8988T (cell line): ENCODE measurements around the gene WFIKKN1.

ENCODE experiments used
- DNase-seq: peaks from one replicate; pipeline ENCODE4 v3.0.0; 2011

The WFIKKN1 gene

DNA sequence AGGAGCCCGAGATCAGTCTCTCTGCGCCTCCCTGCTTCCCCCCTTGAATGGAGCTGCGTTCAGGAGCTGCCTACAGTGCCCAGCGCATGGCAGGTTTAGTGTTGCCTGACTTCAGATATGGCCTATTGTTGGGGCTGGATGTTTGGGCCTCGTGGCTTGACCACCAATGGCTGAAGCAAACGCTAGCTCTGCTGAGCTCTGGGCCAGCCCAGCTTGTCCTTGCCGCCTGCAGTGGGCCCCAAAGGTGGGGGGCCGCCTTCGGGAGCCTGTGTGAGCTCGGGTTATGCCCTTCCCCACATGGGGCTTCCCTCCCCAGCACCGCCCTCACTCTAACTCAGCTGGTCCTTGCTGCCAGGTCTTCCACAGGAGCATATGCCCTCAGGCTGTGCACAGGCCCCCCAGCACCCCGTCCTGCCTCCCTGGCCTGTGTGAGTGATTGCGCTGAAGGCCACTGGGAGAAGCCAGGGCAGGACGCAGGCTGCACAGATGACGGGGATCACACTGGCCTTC, 7.3 kb downstream of the WFIKKN1 start:
- no peak for DNase-seq

GRCh38 chr16:638836-639235, 8.1 kb downstream of the WFIKKN1 start:
- no peak for DNase-seq

- no peak for DNase-seq
Observed at GRCh38 chr16:640614-641013, 9.8 kb downstream of the WFIKKN1 start.

GRCh38 chr16:641326-642188, 10.8 kb downstream of the WFIKKN1 start, which contains the start of gene MCRIP2:
MCRIP2 (plus strand) TSS chr16:641828; CDS start chr16:641992, 164 bp downstream.
- peak; percentile 96 for DNase-seq

- DNase-seq = no peak
Observed at GRCh38 chr16:642189-643049, 11.6 kb downstream of the WFIKKN1 start.

DNA sequence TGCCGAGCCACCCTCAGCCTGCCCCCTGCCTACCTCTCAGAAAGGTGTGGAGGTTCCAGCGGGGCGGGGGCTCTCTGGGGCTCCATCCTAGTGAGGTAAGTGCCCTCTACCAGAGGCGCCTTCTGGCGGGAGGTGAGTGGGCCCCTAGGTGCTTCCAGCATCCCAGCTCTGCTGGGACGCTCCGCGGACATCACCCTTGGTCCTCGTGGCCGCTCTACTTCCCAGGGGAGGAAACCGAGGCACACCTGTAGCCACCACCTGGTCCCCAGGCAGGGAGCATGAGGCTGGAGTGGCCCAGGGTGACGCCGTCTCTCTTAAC, 12.2 kb downstream of the WFIKKN1 start:
- no peak for DNase-seq

DNA sequence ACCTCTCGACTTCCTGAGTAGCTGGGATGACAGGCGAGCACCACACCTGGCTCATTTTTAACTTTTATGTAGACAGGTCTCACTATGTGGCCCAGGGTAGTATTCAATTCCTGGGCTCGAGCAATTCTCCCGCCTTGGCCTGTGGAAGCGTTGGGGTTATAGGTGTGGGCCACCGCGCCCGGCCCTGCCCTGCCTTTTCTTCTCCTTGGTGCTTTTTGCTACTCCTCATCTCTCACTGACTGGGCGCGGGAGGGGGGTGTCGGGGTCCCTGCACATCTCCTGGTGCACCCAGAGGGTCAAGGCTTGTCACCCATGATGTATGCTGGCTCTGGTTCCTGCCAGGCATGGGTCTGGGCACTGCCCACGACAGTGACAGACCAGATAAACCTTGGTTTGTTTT, 13.8 kb downstream of the WFIKKN1 start:
- no peak for DNase-seq

DNA sequence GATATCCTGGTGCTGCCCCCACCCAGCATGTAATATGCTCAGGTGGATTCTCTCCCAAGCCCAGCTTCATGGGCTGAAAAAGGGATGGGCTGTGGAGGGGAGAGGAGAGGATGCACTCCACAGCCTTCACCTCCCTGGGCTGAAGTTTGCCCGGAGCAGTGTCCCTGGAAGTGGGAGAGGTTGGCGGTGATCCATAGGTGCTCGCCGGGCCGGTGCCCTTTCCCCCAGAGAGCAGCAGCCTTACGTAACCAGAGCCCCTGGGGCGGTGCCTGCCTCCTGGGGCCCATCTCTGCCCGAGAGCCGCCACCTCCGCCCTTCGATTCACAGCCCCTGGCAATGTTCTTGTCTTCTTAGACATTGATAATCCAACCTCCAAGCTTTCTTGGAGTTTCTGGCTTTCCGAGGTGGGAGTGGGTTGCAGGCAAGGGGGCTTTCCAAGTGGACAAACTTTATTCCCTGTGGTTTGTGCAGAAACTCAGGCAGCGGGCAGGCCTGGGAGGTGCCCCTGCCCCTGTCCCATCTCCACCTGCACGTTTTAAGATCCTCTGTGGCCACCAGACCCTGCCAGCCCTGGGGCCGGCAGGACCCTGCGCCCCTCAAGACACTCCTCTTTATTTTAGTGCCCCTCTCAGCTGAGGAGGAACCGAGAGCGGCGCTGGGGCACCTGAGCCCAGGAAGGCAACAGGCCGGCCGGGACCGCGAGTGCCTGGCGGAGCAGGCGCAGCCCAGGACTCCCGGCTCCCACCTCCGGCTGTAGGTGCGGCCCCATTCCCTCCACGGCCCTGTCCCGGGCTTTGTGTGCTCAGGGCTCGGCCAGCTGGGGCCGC, 15.3 kb downstream of the WFIKKN1 start:
- DNase-seq = no peak

- DNase-seq = no peak
Observed at GRCh38 chr16:646679-647172, 15.9 kb downstream of the WFIKKN1 start.

- DNase-seq = no peak
Observed at GRCh38 chr16:647173-647902, 16.6 kb downstream of the WFIKKN1 start.

- no peak for DNase-seq
Observed at GRCh38 chr16:648071-648780, 17.4 kb downstream of the WFIKKN1 start.

GRCh38 chr16:648781-649589, 18.2 kb downstream of the WFIKKN1 start, which contains the start of gene WDR90:
WDR90 (plus strand) TSS chr16:649365; CDS start chr16:649417, 52 bp downstream.
- DNase-seq = no peak

DNA sequence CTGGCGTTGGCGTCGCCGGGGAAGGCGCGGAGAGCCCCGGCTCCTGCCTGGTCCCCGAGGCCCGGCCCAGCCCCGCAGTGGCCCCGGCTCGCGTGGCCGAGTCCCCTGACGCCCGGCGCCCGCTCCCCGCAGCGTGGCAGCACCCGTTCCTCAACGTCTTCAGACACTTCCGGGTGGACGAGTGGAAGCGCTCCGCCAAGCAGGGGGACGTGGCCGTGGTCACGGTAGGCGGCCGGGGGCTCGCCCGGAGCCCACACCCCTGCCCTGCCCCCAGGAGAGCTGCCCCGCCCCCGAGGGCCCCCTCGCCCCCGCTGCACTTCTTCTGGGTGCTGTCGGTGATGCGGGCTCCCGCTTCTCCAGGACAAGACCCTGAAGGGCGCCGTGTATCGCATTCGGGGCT, 18.8 kb downstream of the WFIKKN1 start:
- no peak for DNase-seq

DNA sequence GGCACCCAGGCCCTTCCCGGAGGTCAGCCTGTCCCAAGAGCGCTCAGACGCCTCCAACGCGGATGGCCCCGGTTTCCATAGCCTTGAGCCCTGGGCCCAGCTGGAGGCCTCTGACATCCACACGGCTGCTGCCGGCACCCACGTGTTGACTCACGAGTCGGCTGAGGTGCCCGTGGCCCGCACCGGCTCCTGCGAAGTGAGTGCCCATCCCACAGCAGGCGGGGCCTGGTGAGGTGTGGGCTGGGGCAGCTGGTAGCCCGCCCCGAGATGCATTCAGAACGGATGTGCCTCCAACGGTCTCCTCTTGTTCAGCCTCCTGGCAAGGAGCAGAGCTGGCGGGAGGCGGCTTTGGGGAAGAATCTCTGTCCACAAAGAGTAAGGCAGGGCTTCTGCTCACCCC, 21.1 kb downstream of the WFIKKN1 start:
- no peak for DNase-seq

DNA sequence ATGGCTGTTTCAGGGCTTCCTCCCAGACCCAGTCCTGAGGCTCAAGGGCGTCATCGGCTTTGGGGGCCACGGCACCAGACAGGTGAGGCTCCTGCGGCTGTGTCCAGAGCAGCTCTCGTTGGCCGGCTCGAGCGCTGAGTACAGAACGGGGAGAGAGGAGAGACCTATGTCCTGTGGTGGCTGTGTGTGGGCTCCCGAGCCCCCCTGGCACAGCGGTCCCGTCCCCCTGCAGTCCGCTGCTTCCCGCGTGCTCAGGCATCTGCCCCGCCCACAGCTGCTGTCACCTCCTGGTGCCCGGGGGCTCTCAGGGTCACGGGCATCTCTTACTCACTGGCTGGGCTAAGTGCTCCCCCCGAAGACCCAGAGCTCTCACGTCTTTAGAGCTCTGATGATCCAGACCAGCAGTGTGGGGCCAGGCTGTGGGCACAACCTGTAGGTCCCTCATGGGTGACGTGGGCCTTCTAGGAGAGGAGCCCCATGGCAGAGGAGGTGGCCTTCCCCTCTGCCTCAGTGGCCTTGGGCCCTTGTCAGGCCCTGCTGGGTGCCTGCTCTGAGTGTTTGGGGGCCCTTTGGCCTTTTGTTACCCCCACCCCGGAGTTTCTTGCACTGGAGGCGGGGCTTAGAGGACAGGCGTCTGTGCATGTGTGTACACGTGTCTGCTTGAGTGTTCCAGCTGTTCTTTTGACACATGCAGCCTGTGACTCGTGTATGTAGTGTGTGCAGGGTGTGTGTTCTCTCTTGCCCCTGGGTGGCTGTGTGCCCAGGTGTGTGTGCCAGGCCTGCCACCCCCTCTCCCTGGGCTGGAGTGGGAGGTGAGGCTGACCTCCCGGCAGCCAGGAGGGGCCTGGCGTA, 21.9 kb downstream of the WFIKKN1 start:
- DNase-seq = no peak

- DNase-seq = no peak
Observed at GRCh38 chr16:654034-654433, 23.2 kb downstream of the WFIKKN1 start.

DNA sequence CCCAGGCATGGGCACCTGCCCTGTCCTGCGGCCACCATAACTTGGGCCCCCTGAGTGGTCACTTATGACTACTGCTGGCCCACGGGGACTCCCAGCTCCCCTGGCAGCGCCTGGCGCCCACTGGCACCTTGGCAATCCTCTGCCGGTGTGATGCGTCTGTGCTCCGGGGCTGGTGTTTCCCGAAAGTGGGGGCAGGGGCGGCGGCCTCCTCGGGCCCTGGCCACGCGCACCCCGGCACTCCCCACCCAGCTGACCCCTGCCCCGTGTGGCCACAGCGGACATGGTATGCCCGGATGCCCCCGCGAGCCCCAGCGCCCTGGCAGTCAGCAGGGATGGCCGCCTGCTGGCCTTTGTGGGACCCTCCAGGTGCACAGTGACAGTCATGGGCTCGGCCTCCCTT, 26.7 kb downstream of the WFIKKN1 start:
- no peak for DNase-seq

DNA sequence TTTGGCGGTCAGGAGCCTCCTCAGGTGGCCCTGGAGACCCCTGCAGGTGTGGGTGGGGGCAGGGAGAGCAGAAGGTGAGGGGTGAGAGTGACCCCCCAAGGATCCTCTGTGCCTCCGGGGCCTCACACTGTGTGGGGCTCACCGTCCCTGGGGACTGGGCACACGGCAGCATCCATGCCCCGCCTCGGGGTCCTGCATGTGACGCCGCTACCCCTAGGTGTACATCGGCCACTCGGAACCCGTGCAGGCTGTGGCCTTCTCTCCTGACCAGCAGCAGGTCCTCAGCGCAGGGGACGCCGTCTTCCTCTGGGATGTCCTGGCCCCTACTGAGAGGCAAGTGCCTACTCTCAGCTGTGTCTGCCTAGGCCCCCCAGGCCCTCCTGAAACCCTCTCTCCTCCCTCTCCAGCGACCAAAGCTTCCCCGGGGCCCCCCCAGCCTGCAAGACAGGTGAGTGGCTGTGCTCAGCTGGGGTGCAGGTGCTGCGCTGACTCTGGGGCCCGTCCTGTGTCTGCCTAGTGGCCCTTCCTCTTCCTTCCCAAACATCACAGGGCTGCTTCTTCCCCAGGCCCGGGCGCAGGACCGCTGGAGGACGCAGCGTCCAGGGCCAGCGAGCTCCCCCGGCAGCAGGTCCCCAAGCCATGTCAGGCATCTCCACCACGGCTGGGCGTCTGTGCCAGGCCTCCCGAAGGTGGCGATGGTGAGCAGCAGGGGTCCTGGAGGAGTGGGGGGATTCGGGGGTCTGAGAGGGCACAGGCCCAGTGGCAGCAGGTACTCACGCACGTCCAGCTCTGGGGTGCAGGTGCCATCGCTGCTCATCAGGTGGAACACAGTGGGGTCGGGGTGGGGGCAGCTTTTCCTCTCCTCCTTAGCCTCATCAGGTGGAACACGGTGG, 28.1 kb downstream of the WFIKKN1 start:
- DNase-seq = no peak
